Progenitor cell of endocrine pancreas (in vitro differentiated cells): ENCODE results near the gene GINS1. TPM values are rescaled to one million over a fixed set of nuclear protein-coding genes. Genes with fewer than 3 reads are reported as not detected.

Experiments
- DNase-seq: peaks from one replicate; pipeline ENCODE4 v3.0.0; 2021; ENCODE audit warnings: low spot score; ENCODE audit not compliant: unreplicated experiment
- H3K27ac Mint-ChIP-seq: 2 replicates; pipeline ENCODE4 v1.8.0; 2021; ENCODE audit warnings: mild to moderate bottlenecking, moderate library complexity, mixed read lengths
- H3K27me3 Mint-ChIP-seq: 2 replicates; pipeline ENCODE4 v1.8.0; 2021; ENCODE audit warnings: mixed read lengths
- H3K36me3 Mint-ChIP-seq: 2 replicates; pipeline ENCODE4 v1.8.0; 2022; ENCODE audit warnings: mixed read lengths; ENCODE audit not compliant: insufficient read depth
- H3K4me1 Mint-ChIP-seq: 2 replicates; pipeline ENCODE4 v1.8.0; 2021; ENCODE audit warnings: low read depth, mixed read lengths
- H3K4me3 Mint-ChIP-seq: 2 replicates; pipeline ENCODE4 v1.8.0; 2021; ENCODE audit warnings: low read depth, mild to moderate bottlenecking, moderate library complexity, mixed read lengths
- H3K9me3 Mint-ChIP-seq: 2 replicates; pipeline ENCODE4 v1.8.0; 2021; ENCODE audit warnings: low read depth, mixed read lengths
- total RNA-seq: library from RNA; stranded (reverse); gene quantifications from 2 replicates; pipeline ENCODE4 v1.2.1, GENCODE V29; 2021
- TF ChIP-seq, protein P1 (sequence below): fragments of 200-600 bp; sonication (generic); IDR thresholded peaks from one replicate; pipeline ENCODE4 v1.5.0; 2021; ENCODE audit warnings: antibody characterized with exemption, mild to moderate bottlenecking; ENCODE audit not compliant: unreplicated experiment

GINS1 gene
- total RNA-seq, 1 donor from 2014 or later, result 25.2 TPM

- Mint-ChIP-seq H3K9me3 (peaks cover 9% of the 10 kb centered on the region), H3K36me3 (peaks cover 13% of the 10 kb centered on the region), H3K27ac (no peak overlapping the region)
Measured at GRCh38 chr20:25372584-25373336, 34.7 kb upstream of the GINS1 start.

DNA sequence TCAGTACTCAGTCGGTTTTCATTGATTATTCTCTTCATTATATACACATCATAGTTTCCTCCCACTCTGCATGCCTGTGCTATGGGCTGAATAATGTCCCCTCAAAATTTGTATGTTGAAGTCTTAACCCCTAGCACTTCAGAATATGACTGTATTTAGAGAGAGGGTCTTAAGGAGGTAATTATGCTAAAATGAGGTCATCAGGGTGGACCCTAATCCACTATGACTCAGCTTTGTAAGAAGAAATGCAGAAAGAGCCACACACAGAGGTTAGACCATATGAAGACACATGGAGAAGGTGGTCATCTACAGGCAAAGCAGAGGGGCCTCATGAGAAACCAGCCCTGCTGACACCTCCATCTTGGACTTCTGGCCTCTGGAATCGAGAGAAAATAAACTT lies 32.6 kb upstream of the GINS1 start:
- Mint-ChIP-seq H3K4me3 (no peak overlapping the region), H3K9me3 (peaks cover 9% of the 10 kb centered on the region), H3K36me3 (peaks cover 11% of the 10 kb centered on the region), H3K4me1 (peaks cover 16% of the 10 kb centered on the region), H3K27me3 (no peaks in the 10 kb centered on the region), H3K27ac (no peak overlapping the region)
- no peak for DNase-seq
- TF ChIP-seq, protein P1, sequence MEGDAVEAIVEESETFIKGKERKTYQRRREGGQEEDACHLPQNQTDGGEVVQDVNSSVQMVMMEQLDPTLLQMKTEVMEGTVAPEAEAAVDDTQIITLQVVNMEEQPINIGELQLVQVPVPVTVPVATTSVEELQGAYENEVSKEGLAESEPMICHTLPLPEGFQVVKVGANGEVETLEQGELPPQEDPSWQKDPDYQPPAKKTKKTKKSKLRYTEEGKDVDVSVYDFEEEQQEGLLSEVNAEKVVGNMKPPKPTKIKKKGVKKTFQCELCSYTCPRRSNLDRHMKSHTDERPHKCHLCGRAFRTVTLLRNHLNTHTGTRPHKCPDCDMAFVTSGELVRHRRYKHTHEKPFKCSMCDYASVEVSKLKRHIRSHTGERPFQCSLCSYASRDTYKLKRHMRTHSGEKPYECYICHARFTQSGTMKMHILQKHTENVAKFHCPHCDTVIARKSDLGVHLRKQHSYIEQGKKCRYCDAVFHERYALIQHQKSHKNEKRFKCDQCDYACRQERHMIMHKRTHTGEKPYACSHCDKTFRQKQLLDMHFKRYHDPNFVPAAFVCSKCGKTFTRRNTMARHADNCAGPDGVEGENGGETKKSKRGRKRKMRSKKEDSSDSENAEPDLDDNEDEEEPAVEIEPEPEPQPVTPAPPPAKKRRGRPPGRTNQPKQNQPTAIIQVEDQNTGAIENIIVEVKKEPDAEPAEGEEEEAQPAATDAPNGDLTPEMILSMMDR, result no peak

More at GRCh38 chr20:25372584-25373336, 34.7 kb upstream of the GINS1 start:
- no peaks in the 10 kb centered on the region for H3K27me3 Mint-ChIP-seq
- DNase-seq, result no peak
- H3K4me3 Mint-ChIP-seq, result no peak overlapping the region
- peaks cover 2% of the 10 kb centered on the region for H3K4me1 Mint-ChIP-seq
- TF ChIP-seq, protein P1, result no peak

DNA sequence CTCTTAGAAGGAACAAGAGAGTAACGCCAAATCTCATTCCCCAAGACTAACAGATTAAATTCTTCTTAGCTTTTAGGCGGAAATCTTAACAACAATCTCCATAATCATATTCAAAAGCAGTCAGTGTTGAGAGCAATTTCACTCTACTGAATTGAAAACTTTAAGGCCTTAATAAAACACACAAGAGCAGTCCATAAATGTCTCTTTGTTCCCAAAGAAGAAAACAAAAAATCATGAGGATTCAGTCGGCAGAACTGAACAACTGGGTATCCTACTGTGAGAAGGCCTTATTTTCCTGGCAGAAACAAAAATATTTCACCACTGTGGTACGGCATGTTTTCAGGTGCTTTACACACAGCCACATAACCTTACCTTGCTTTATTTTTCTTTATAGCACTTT lies 31.2 kb upstream of the GINS1 start:
- Mint-ChIP-seq H3K27me3 (no peaks in the 10 kb centered on the region), H3K36me3 (peaks cover 11% of the 10 kb centered on the region), H3K27ac (no peak overlapping the region), H3K4me1 (peaks cover 20% of the 10 kb centered on the region), H3K9me3 (peaks cover 9% of the 10 kb centered on the region), H3K4me3 (no peak overlapping the region)
- DNase-seq, result no peak
- TF ChIP-seq, protein P1, result no peak

- Mint-ChIP-seq H3K27me3 (no peaks in the 10 kb centered on the region), H3K4me1 (peaks cover 20% of the 10 kb centered on the region), H3K4me3 (no peak overlapping the region), H3K9me3 (peaks cover 9% of the 10 kb centered on the region), H3K27ac (no peak overlapping the region), H3K36me3 (peaks cover 13% of the 10 kb centered on the region)
- DNase-seq, result no peak
- TF ChIP-seq, protein P1, result no peak
Measured at GRCh38 chr20:25376886-25377285, 30.6 kb upstream of the GINS1 start.

DNA sequence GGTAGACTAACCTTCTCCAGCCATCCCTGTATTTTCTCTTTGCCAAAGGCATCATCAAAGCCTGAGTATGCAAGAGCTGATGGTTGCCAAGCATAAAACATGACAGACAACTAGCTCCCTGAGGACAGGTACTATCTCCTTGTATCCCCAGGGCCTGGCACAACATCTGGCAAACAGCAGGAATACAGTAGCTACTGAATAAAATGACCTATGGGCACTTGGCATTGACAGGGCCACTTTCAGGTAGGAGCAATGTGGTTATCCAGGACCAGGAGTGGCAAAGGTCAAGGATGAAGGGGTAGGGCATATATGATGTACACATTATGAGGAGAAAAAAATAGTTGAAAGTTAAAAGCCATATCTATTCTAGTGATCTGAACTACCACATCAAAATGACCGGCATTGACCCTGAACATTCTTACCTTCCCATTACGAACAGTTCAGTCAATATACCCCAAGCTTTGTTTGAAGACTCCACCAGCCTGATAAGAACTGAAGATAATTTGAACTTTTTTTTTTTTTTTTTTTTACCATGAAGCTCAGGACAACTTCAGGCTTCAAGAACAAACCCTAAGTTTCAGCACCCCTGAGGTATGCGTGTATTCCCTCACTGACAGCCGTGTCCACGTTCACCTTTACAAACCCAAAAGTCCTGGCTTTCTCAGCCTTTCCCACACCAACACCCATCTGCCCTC lies 29.1 kb upstream of the GINS1 start:
- DNase-seq, result no peak
- H3K9me3 Mint-ChIP-seq, result peaks cover 6% of the 10 kb centered on the region
- H3K27me3 Mint-ChIP-seq, result no peaks in the 10 kb centered on the region
- TF ChIP-seq, protein P1, result no peak
- H3K27ac Mint-ChIP-seq, result no peak overlapping the region
- peaks cover 20% of the 10 kb centered on the region for H3K4me1 Mint-ChIP-seq
- H3K4me3 Mint-ChIP-seq, result no peak overlapping the region
- H3K36me3 Mint-ChIP-seq, result peaks cover 10% of the 10 kb centered on the region
